OCI-LY3 (cell line): ENCODE data around the gene SYDE1.

Experiments
- CTCF ChIP-seq: fragments of 200-600, 300-600 bp; sonication (generic); IDR thresholded peaks from 2 replicates; pipeline ENCODE4 v1.5.1; 2014; ENCODE audit warnings: antibody characterized with exemption, low read length, low read depth
- EZH2phosphoT487 ChIP-seq: fragments of 200-600 bp; shearing (Covaris generic); IDR thresholded peaks from 2 replicates; pipeline ENCODE4 v1.6.1; 2018; ENCODE audit warnings: antibody characterized with exemption, mixed run types, low read depth

- no peak for TF ChIP-seq EZH2phosphoT487
- no peak for TF ChIP-seq CTCF
Measured at GRCh38 chr19:15156391-15156790, 49.2 kb downstream of the SYDE1 start.
